ENCODE data around the gene SUPT3H. TPM values are rescaled to one million over a fixed set of nuclear protein-coding genes. Genes with fewer than 3 reads are reported as not detected.

Gene SUPT3H
- total and polyA plus RNA-seq, 2 of the 8 experiments (the other 6 are each of a cell fraction or from before 2014, with no cell fraction given) = 18.8 to 23.0 TPM

GRCh38 chr6:44856479-44856878, 521.3 kb downstream of the SUPT3H start:
- TF ChIP-seq RNF2 (IDR thresholded peaks at IDR 0.05; ENCODE audit: borderline replicate concordance, low read depth, low read length, missing control alignments, poor library complexity, severe bottlenecking) = no peak
- Histone ChIP-seq H3K18ac (ENCODE audit: extremely low read depth, low read length) (no peak overlapping the region), H3K9ac (replicated peaks in 1 of 4; ENCODE audit: extremely low read depth in 1 of 4, low read depth in 3 of 4, low read length in 3 of 4) (no peak overlapping the region), H4K20me1 (replicated peaks in 1 of 2; ENCODE audit: control insufficient read depth in 1 of 2, insufficient read depth in 2 of 2, low read length in 2 of 2) (no peaks in the 10 kb centered on the region), H2AK5ac (ENCODE audit: low read depth, low read length) (no peak overlapping the region), H2BK12ac (ENCODE audit: low read depth, low read length) (no peak overlapping the region), H4K5ac (ENCODE audit: insufficient read length, low read depth, low read length) (no peak overlapping the region), H3K79me2 (ENCODE audit: control insufficient read depth in 1 of 2, insufficient read depth in 2 of 2, low read length in 2 of 2) (no peaks in the 10 kb centered on the region), H3K4me1 (replicated peaks in 1 of 4; ENCODE audit: control insufficient read depth in 3 of 4, insufficient read depth in 4 of 4, low read length in 3 of 4) (no peaks in the 10 kb centered on the region), H2BK5ac (ENCODE audit: low read depth, low read length) (no peak overlapping the region), H3K4me3 (ENCODE audit: extremely low read depth in 1 of 4, insufficient read depth in 2 of 4, low read depth in 3 of 4, low read length in 4 of 4) (no peak overlapping the region), H3K36me3 (ENCODE audit: control insufficient read depth in 2 of 4, insufficient read depth in 4 of 4, low read length in 3 of 4) (no peaks in the 10 kb centered on the region), H3K23ac (ENCODE audit: insufficient read length) (no peak overlapping the region), H3K14ac (ENCODE audit: insufficient read length) (no peak overlapping the region), H4K8ac (ENCODE audit: extremely low read depth, insufficient read depth, low read length) (no peak overlapping the region), H3K23me2 (ENCODE audit: low read depth, low read length) (no peaks in the 10 kb centered on the region), H4K91ac (replicated peaks; ENCODE audit: insufficient read length, low read length) (no peak overlapping the region), H3K27me3 (replicated peaks in 1 of 4; ENCODE audit: control insufficient read depth in 3 of 4, extremely low read depth in 1 of 4, insufficient read depth in 3 of 4, low read length in 3 of 4) (no peaks in the 10 kb centered on the region), H2BK15ac (ENCODE audit: low read length) (no peak overlapping the region), H3K4ac (replicated peaks; ENCODE audit: insufficient read length, low read depth, low read length) (no peak overlapping the region), H3K4me2 (ENCODE audit: insufficient read depth in 1 of 2, low read depth in 2 of 2, low read length in 2 of 2) (no peak overlapping the region), H3K56ac (replicated peaks; ENCODE audit: insufficient read length, low read depth, low read length) (no peak overlapping the region), H3K79me1 (ENCODE audit: low read depth, low read length) (no peaks in the 10 kb centered on the region), H2BK20ac (ENCODE audit: low read length) (no peak overlapping the region), H3K27ac (ENCODE audit: low read depth, low read length) (no peak overlapping the region), H2AFZ (ENCODE audit: low read length) (no peak overlapping the region), H3K9me3 (ENCODE audit: insufficient read depth in 2 of 2, low read depth in 1 of 2, low read length in 1 of 2) (no peaks in the 10 kb centered on the region), H2BK120ac (replicated peaks; ENCODE audit: low read depth, low read length) (no peak overlapping the region)
- 85% methylated on average over 3 of the region's 3 CpGs; no CpG with 5 or more reads in 1 of the 2 experiments for WGBS, 2 experiments (ENCODE audit: extremely low coverage in 1 of 2, insufficient coverage in 1 of 2, insufficient read length in 1 of 2, insufficient replicate concordance in 2 of 2, low coverage in 1 of 2, low lambda C conversion rate in 2 of 2, missing lambda C conversion rate in 1 of 2)
- ChIA-PET POLR2A (ENCODE audit: partially characterized antibody) (no interaction called here), CTCF (ENCODE audit: partially characterized antibody) (interaction anchor here (2.4 kb wide), 1 partner anchor 78 kb away, joined by 5 read pairs; no protein-coding TSS in a partner anchor)
- DNase-seq (ENCODE audit: low read depth in 1 of 2, low spot score in 2 of 2) (no peak), FAIRE-seq (no peak)
